OCI-LY3 (cell line): ENCODE results near the gene INKA1.

Experiments
- CTCF ChIP-seq: fragments of 200-600, 300-600 bp; sonication (generic); IDR thresholded peaks from 2 replicates; pipeline ENCODE4 v1.5.1; 2014; ENCODE audit warnings: antibody characterized with exemption, low read length, low read depth
- EZH2phosphoT487 ChIP-seq: fragments of 200-600 bp; shearing (Covaris generic); IDR thresholded peaks from 2 replicates; pipeline ENCODE4 v1.6.1; 2018; ENCODE audit warnings: antibody characterized with exemption, mixed run types, low read depth

- peak; percentile 93; the same call in 1 of the 2 replicates for TF ChIP-seq CTCF
- TF ChIP-seq EZH2phosphoT487 = no peak
These were observed at the start of gene INKA1 for GRCh38 chr3:49802719-49803464.
